AG04450 (cell line): ENCODE measurements around the gene CXCR5. TPM values are rescaled to one million over a fixed set of nuclear protein-coding genes. Genes with fewer than 3 reads are reported as not detected.

Experiments
- CTCF ChIA-PET: fragments of 300-600, 350-600 bp; formaldehyde crosslinking; extraction: SDS; loops from one replicate; lab custom pipeline; 2022; ENCODE audit warnings: antibody characterized with exemption, inconsistent platforms; lab: Charles Lee
- POLR2A ChIA-PET: fragments of 350-600 bp; formaldehyde crosslinking; extraction: SDS; loops from one replicate; lab custom pipeline; 2021; ENCODE audit warnings: antibody characterized with exemption, inconsistent platforms; lab: Yijun Ruan, JAX
- DNase-seq: peaks from one replicate; pipeline ENCODE4 v3.0.0-alpha.2; 2011; ENCODE audit warnings: low read depth, low spot score
- H3K27ac ChIP-seq: one replicate; pipeline ENCODE4 v1.5.1; 2012; ENCODE audit warnings: low read depth, low read length, control low read depth
- H3K27me3 ChIP-seq: one replicate; pipeline ENCODE4 v1.6.0; 2012; ENCODE audit warnings: low read length; ENCODE audit not compliant: control insufficient read depth, insufficient read depth
- H3K4me3 ChIP-seq: 2 replicates; pipeline ENCODE4 v1.5.1; 2011; ENCODE audit warnings: mild to moderate bottlenecking, low read depth, low read length, control low read depth
- H3K9me3 ChIP-seq: 2 replicates; pipeline ENCODE4 v1.5.1; 2012; ENCODE audit warnings: low read length; ENCODE audit not compliant: control insufficient read depth, insufficient read depth
- polyA plus RNA-seq: library from polyadenylated mRNA; depleted of rRNA; stranded (reverse); fragments of >200 nt; gene quantifications from 2 replicates; pipeline ENCODE4 v1.2.3, GENCODE V29; 2011; rRNA removed
- small RNA-seq: library from RNA; depleted of rRNA; stranded (forward); fragments of <200 nt; gene quantifications from one replicate; pipeline ENCODE3, GENCODE V24; 2012; ENCODE audit warnings: low read depth; ENCODE audit not compliant: insufficient read length
- TF ChIP-seq, protein P1 (sequence below): IDR thresholded peaks from 2 replicates; pipeline ENCODE4 v1.5.1; 2011; ENCODE audit warnings: low read depth, low read length, control low read depth, inconsistent platforms

Gene CXCR5
- polyA plus RNA-seq, 1 experiment: not detected

DNA sequence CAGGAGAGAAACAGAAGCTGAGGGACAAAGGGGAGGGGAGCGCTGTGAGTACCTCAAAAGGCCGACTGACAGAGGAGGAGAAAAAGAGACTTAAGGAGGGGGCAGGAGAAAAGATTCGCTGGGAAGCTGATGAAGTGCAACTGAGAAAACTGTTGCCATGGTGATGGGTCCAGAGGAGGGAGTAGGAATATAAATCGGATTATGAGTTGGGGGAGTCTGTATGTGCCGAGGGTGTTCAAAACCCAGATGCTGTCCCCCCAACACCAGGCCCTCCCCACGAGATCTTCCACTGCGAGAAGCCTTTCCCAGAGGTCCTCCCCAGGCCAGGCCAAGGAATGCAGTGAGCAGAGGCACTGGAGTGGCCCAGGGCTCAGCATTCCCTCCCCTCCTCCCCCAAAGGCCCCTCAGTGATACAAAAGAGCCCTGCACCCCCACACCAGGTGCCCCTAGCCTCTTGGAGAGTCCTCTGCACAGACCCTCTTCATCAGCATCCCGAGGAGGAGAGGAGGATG is 55.8 kb downstream of the CXCR5 start:
- TF ChIP-seq, protein P1, sequence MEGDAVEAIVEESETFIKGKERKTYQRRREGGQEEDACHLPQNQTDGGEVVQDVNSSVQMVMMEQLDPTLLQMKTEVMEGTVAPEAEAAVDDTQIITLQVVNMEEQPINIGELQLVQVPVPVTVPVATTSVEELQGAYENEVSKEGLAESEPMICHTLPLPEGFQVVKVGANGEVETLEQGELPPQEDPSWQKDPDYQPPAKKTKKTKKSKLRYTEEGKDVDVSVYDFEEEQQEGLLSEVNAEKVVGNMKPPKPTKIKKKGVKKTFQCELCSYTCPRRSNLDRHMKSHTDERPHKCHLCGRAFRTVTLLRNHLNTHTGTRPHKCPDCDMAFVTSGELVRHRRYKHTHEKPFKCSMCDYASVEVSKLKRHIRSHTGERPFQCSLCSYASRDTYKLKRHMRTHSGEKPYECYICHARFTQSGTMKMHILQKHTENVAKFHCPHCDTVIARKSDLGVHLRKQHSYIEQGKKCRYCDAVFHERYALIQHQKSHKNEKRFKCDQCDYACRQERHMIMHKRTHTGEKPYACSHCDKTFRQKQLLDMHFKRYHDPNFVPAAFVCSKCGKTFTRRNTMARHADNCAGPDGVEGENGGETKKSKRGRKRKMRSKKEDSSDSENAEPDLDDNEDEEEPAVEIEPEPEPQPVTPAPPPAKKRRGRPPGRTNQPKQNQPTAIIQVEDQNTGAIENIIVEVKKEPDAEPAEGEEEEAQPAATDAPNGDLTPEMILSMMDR: no peak
- ChIA-PET CTCF (interaction anchor here (1.3 to 2.1 kb wide), 2 partner anchors 10 to 18 kb away, joined by 6 to 15 read pairs; no protein-coding TSS in a partner anchor), POLR2A (no interaction called here)

DNA sequence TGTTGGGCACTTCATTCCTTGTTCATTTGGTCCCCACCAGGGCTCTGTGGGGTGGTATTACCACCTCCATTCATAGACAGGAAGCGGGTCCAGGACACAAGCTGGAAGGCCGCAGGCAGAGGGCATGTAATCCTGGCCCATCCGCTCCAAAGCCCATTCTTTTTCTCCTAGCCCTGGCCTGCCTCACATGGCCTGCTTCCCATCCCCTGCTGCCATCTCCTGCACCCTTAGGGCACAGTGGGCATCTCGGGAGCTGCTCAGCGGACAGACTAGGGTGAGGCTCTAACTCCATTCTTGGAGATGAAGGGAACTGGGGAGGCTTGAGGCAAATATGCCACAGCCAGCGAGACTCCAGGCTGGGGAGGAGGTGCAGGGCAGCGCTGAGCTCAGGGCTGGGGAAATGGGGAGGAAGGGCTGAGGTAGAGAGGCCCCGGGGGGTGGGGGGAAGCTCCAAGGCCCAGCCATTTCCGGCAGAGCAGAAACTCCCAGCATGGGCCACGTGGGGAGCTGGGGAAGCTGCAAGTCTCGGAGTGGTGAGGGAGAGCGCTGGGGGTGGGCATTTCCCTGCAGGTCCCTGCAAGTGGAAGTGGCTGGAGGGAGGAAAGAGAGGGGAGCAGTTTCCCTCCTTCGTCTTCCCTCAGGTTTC is 56.4 kb downstream of the CXCR5 start:
- no peak for DNase-seq
- CTCF ChIA-PET: interaction anchor here (1.3 to 2.1 kb wide), 2 partner anchors 10 to 17 kb away, joined by 6 to 15 read pairs; no protein-coding TSS in a partner anchor
- Histone ChIP-seq H3K27ac (no peak overlapping the region), H3K27me3 (no peaks in the 10 kb centered on the region), H3K4me3 (no peak overlapping the region), H3K9me3 (no peaks in the 10 kb centered on the region)
- TF ChIP-seq, protein P1: no peak
- POLR2A ChIA-PET: no interaction called here

More for the DNA sequence above, 55.8 kb downstream of the CXCR5 start:
- Histone ChIP-seq H3K4me3 (no peak overlapping the region), H3K27me3 (no peaks in the 10 kb centered on the region), H3K27ac (no peak overlapping the region), H3K9me3 (no peaks in the 10 kb centered on the region)
- DNase-seq: no peak

DNA sequence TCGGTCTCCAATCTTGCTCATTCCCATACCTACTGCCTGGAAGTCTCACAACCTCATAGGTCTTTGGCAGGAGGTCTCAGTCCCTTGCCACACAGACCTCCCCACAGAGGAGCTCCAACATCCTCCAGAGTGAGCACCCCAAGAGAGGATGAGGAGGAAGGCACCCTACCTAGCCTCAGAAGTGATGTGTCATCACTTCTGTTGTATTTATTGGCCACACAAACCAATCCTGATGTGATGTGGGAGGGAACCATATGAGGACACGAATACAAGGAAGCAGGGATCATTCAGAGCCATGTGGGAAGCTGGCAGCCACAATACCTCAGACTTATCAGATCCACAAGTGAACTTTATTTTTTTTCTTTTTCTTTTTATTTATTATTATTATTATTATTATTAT is 63.4 kb downstream of the CXCR5 start:
- ChIA-PET CTCF (interaction anchor here (2.6 to 3.6 kb wide), 2 partner anchors 10 to 257 kb away, joined by 11 to 12 read pairs; partner anchors contain the start of gene UPK2), POLR2A (no interaction called here)
- DNase-seq: no peak
- peaks cover 25% of the 10 kb centered on the region for H3K27me3 ChIP-seq
- H3K9me3 ChIP-seq: no peaks in the 10 kb centered on the region
- no peak overlapping the region for H3K4me3 ChIP-seq
- no peak overlapping the region for H3K27ac ChIP-seq
- TF ChIP-seq, protein P1: no peak

Small RNA genes lying within 50 kb of the gene (small RNA-seq; reads per million reads assigned to genes)
- gene MIR4492 (not detected), gene RF00019 (not detected), gene RN7SL688P (not detected)

Other genes starting within 250 kb of the CXCR5 start
- not detected in 2 replicates for gene TREH, start 204.2 kb upstream of the CXCR5 start, polyA plus RNA-seq
- 68.8 and 81.8 TPM in 2 replicates for gene DDX6, start 92.7 kb upstream of the CXCR5 start, polyA plus RNA-seq
- gene BCL9L, start 42.0 kb downstream of the CXCR5 start, polyA plus RNA-seq: 2.5 and 5.7 TPM in 2 replicates
- gene UPK2, start 72.4 kb downstream of the CXCR5 start, polyA plus RNA-seq: 0.20 TPM in 1 of 2 replicates, not detected in the other
- gene FOXR1, start 87.9 kb downstream of the CXCR5 start, polyA plus RNA-seq: not detected in 2 replicates
- 11.4 and 13.5 TPM in 2 replicates for gene CENATAC, start 114.2 kb downstream of the CXCR5 start, polyA plus RNA-seq
- gene RPS25, start 134.5 kb downstream of the CXCR5 start, polyA plus RNA-seq: 819 and 1,059 TPM in 2 replicates
- gene TRAPPC4, start 134.9 kb downstream of the CXCR5 start, polyA plus RNA-seq: 95.3 and 100 TPM in 2 replicates
- 12.5 and 14.9 TPM in 2 replicates for gene SLC37A4, start 147.0 kb downstream of the CXCR5 start, polyA plus RNA-seq
- gene HYOU1, start 173.3 kb downstream of the CXCR5 start, polyA plus RNA-seq: 123 and 144 TPM in 2 replicates
- gene VPS11, start 183.9 kb downstream of the CXCR5 start, polyA plus RNA-seq: 9.9 and 19.9 TPM in 2 replicates
- gene HMBS, start 201.0 kb downstream of the CXCR5 start, polyA plus RNA-seq: 38.5 and 43.3 TPM in 2 replicates
- 59.2 and 62.5 TPM in 2 replicates for gene DPAGT1, start 218.0 kb downstream of the CXCR5 start, polyA plus RNA-seq
- gene C2CD2L, start 223.5 kb downstream of the CXCR5 start, polyA plus RNA-seq: 2.8 and 3.4 TPM in 2 replicates
- 14.9 and 16.4 TPM in 2 replicates for gene HINFP, start 237.7 kb downstream of the CXCR5 start, polyA plus RNA-seq